ENCODE measurements around the gene ZSWIM5. TPM values are rescaled to one million over a fixed set of nuclear protein-coding genes. Genes with fewer than 3 reads are reported as not detected.

The ZSWIM5 gene
- total RNA-seq, 2 donors from 2014 or later = 8.8 to 12.3 TPM

DNA sequence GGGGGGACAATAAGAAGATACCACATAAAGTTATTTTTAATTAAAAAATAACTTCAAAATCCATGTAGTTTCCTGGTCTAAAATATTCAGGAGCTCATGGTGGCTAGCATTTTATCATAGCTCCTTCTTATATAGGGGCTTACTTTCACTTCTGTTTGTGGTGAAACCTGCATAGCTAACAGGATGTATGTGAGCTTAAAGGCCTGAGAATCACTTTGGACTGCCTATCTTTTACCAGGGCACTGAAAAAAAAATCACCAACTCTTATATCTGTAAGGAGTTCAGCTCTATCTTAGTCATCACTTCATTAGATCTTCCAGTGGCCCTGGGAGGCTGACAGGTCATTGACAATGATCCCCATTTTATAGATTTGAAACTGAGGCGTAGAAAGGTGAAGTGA, 173.0 kb downstream of the ZSWIM5 start:
- Mint-ChIP-seq H3K4me1 (no peaks in the 10 kb centered on the region), H3K4me3 (no peak overlapping the region), H3K36me3 (ENCODE audit: low read depth) (peaks cover 40% of the 10 kb centered on the region), H3K27ac (no peak overlapping the region), H3K9me3 (no peaks in the 10 kb centered on the region), H3K27me3 (ENCODE audit: insufficient read depth) (no peaks in the 10 kb centered on the region)
- TF ChIP-seq, protein P1, sequence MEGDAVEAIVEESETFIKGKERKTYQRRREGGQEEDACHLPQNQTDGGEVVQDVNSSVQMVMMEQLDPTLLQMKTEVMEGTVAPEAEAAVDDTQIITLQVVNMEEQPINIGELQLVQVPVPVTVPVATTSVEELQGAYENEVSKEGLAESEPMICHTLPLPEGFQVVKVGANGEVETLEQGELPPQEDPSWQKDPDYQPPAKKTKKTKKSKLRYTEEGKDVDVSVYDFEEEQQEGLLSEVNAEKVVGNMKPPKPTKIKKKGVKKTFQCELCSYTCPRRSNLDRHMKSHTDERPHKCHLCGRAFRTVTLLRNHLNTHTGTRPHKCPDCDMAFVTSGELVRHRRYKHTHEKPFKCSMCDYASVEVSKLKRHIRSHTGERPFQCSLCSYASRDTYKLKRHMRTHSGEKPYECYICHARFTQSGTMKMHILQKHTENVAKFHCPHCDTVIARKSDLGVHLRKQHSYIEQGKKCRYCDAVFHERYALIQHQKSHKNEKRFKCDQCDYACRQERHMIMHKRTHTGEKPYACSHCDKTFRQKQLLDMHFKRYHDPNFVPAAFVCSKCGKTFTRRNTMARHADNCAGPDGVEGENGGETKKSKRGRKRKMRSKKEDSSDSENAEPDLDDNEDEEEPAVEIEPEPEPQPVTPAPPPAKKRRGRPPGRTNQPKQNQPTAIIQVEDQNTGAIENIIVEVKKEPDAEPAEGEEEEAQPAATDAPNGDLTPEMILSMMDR (conservative IDR thresholded peaks at IDR 0.05) = no peak
- Histone ChIP-seq H3K9ac (ENCODE audit: extremely low read depth, low read length, poor library complexity, severe bottlenecking) (no peak overlapping the region), H3K4me3 (ENCODE audit: low read length) (no peak overlapping the region), H3K36me3 (ENCODE audit: control insufficient read depth, insufficient read depth, low read length) (peaks cover 59% of the 10 kb centered on the region), H3K27me3 (ENCODE audit: control insufficient read depth, insufficient read depth, low read length, poor library complexity, severe bottlenecking) (no peaks in the 10 kb centered on the region), H3K9me3 (ENCODE audit: control insufficient read depth, low read length) (no peaks in the 10 kb centered on the region), H3K27ac (ENCODE audit: low read depth, low read length) (no peak overlapping the region), H3K4me1 (ENCODE audit: control insufficient read depth, insufficient read depth, low read length) (no peaks in the 10 kb centered on the region)
- 100% methylated on average over 1 of the region's 1 CpG; no CpG with 5 or more reads in 1 of the 2 experiments for WGBS, 2 experiments (ENCODE audit: insufficient coverage in 1 of 2, insufficient read length in 1 of 2)
- no peak for DNase-seq

DNA sequence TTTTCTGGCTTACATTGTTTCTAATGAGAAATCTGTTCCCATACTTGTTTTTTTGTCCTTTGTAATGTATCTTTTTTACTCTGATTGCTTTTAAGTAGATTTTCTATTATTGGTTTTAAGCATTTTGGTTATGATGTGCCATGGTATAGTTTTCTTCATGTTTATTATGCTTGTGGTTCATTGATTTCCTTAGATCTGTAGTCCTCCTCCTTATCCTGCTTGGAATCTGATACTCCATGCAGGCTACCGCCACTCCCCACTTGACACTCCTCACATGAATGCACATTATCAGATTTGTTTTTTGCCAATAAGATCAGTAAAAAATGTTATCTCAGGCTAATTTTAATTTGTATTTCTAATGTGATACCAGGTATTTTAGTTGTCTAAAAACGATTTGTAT, 173.6 kb downstream of the ZSWIM5 start:
- WGBS, 2 experiments (ENCODE audit: insufficient coverage in 1 of 2, insufficient read length in 1 of 2) = 82% methylated on average over 2 of the region's 2 CpGs; no CpG with 5 or more reads in 1 of the 2 experiments

DNA sequence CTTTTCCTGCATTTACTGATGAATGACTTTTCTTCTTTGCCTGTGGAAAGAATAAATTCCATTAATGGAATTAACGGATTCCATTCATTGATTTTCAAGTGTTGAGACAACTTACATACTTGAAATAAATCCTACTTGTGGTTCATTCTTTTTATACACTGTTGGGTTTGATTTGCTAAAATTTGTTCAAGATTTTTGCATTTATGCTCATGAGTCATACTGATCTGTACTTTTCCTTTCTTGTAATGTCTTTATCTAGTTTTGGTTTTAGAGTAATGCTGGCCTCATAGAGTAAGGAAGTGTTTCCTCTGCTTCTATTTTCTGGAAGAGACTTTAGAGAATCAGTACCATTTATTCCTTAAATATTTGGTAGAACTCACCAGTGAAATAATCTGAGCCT, 180.0 kb downstream of the ZSWIM5 start:
- DNase-seq = no peak
- Histone ChIP-seq H3K9me3 (ENCODE audit: control insufficient read depth, low read length) (peaks cover 4% of the 10 kb centered on the region), H3K4me1 (ENCODE audit: control insufficient read depth, insufficient read depth, low read length) (no peaks in the 10 kb centered on the region), H3K36me3 (ENCODE audit: control insufficient read depth, insufficient read depth, low read length) (peaks cover 45% of the 10 kb centered on the region), H3K27ac (ENCODE audit: low read depth, low read length) (no peak overlapping the region), H3K27me3 (ENCODE audit: control insufficient read depth, insufficient read depth, low read length, poor library complexity, severe bottlenecking) (no peaks in the 10 kb centered on the region), H3K4me3 (ENCODE audit: low read length) (no peak overlapping the region), H3K9ac (ENCODE audit: extremely low read depth, low read length, poor library complexity, severe bottlenecking) (no peak overlapping the region)
- H3K27ac Mint-ChIP-seq = no peak overlapping the region
- H3K4me3 Mint-ChIP-seq = no peak overlapping the region
- peaks cover 36% of the 10 kb centered on the region for H3K36me3 Mint-ChIP-seq (ENCODE audit: low read depth)
- no peaks in the 10 kb centered on the region for H3K27me3 Mint-ChIP-seq (ENCODE audit: insufficient read depth)
- no peaks in the 10 kb centered on the region for H3K4me1 Mint-ChIP-seq
- WGBS, 2 experiments (ENCODE audit: insufficient coverage in 1 of 2, insufficient read length in 1 of 2) = 100% methylated on average over 1 of the region's 1 CpG; no CpG with 5 or more reads in 1 of the 2 experiments
- peaks cover 12% of the 10 kb centered on the region for H3K9me3 Mint-ChIP-seq
- TF ChIP-seq, protein P1 (conservative IDR thresholded peaks at IDR 0.05) = no peak

More for the DNA sequence above, 173.6 kb downstream of the ZSWIM5 start:
- peaks cover 36% of the 10 kb centered on the region for H3K36me3 Mint-ChIP-seq (ENCODE audit: low read depth)
- H3K27ac Mint-ChIP-seq = no peak overlapping the region
- Histone ChIP-seq H3K36me3 (ENCODE audit: control insufficient read depth, insufficient read depth, low read length) (peaks cover 58% of the 10 kb centered on the region), H3K27ac (ENCODE audit: low read depth, low read length) (no peak overlapping the region), H3K9me3 (ENCODE audit: control insufficient read depth, low read length) (no peaks in the 10 kb centered on the region), H3K27me3 (ENCODE audit: control insufficient read depth, insufficient read depth, low read length, poor library complexity, severe bottlenecking) (no peaks in the 10 kb centered on the region), H3K4me1 (ENCODE audit: control insufficient read depth, insufficient read depth, low read length) (no peaks in the 10 kb centered on the region), H3K9ac (ENCODE audit: extremely low read depth, low read length, poor library complexity, severe bottlenecking) (no peak overlapping the region), H3K4me3 (ENCODE audit: low read length) (no peak overlapping the region)
- no peaks in the 10 kb centered on the region for H3K9me3 Mint-ChIP-seq
- DNase-seq = no peak
- no peak overlapping the region for H3K4me3 Mint-ChIP-seq
- no peaks in the 10 kb centered on the region for H3K4me1 Mint-ChIP-seq
- no peaks in the 10 kb centered on the region for H3K27me3 Mint-ChIP-seq (ENCODE audit: insufficient read depth)
- TF ChIP-seq, protein P1 (conservative IDR thresholded peaks at IDR 0.05) = no peak

Data from endodermal cell (in vitro differentiated cells).